ENCODE data around the gene AKIRIN1.
"Not testable (repeated sequence)": the region's sequence is repeated elsewhere in the genome, so short reads cannot be mapped to it uniquely, and the experiment has no call there.

The AKIRIN1 gene

GRCh38 chr1:38990738-38991637 is at the start of gene AKIRIN1:
AKIRIN1 (plus strand) TSS chr1:38991276; CDS start chr1:38991381, 105 bp downstream.
- DNase-seq, result peak; percentile 100

GRCh38 chr1:38941527-38942019 is 49.5 kb upstream of the AKIRIN1 start, which contains the start of gene RHBDL2:
RHBDL2 (minus strand) TSS chr1:38941830; CDS start chr1:38919212, 22,618 bp downstream.
- no peak for DNase-seq

- no peak for DNase-seq
These were observed 48.2 kb upstream of the AKIRIN1 start for GRCh38 chr1:38942664-38943428.

- no peak for DNase-seq
These were observed 46.5 kb upstream of the AKIRIN1 start for GRCh38 chr1:38944547-38944946.

GRCh38 chr1:38950553-38950952 is 40.5 kb upstream of the AKIRIN1 start:
- DNase-seq, result no peak

- DNase-seq, result no peak
These were observed 37.6 kb upstream of the AKIRIN1 start for GRCh38 chr1:38953433-38953860.

- DNase-seq, result no peak
These were observed 32.1 kb upstream of the AKIRIN1 start for GRCh38 chr1:38958967-38959366.

GRCh38 chr1:38962113-38962512 is 29.0 kb upstream of the AKIRIN1 start:
- no peak for DNase-seq

GRCh38 chr1:38962560-38962959 is 28.5 kb upstream of the AKIRIN1 start:
- DNase-seq, result no peak

- no peak for DNase-seq
These were observed 26.9 kb upstream of the AKIRIN1 start for GRCh38 chr1:38964140-38964548.

GRCh38 chr1:38973145-38973544 is 17.9 kb upstream of the AKIRIN1 start:
- DNase-seq, result not testable (repeated sequence)

- no peak for DNase-seq
These were observed 17.2 kb upstream of the AKIRIN1 start for GRCh38 chr1:38973659-38974437.

- peak; percentile 48 for DNase-seq
These were observed 13.5 kb upstream of the AKIRIN1 start for GRCh38 chr1:38977399-38978244.

GRCh38 chr1:38978245-38978542 is 12.9 kb upstream of the AKIRIN1 start:
- not testable (repeated sequence) for DNase-seq

GRCh38 chr1:38979380-38979779 is 11.7 kb upstream of the AKIRIN1 start:
- not testable (repeated sequence) for DNase-seq

GRCh38 chr1:38989979-38990378 is 1.1 kb upstream of the AKIRIN1 start:
- DNase-seq, result no peak

GRCh38 chr1:38990386-38990737 is 714 bp upstream of the AKIRIN1 start:
- no peak for DNase-seq

- DNase-seq, result peak; percentile 35
These were observed 749 bp downstream of the AKIRIN1 start for GRCh38 chr1:38991638-38992411.

GRCh38 chr1:38992412-38993111 is 1.5 kb downstream of the AKIRIN1 start:
- DNase-seq, result no peak

GRCh38 chr1:38994196-38994595 is 3.1 kb downstream of the AKIRIN1 start:
- DNase-seq, result no peak
